Measurements from ENCODE around the gene MELTF.

The MELTF gene

GRCh38 chr3:197024881-197025735 is 4.5 kb downstream of the MELTF start:
- H3K27me3 ChIP-seq, result peaks cover 78% of the 10 kb centered on the region
- TF ChIP-seq CTCF (IDR thresholded peaks at IDR 0.05), result no peak
- H3K27ac ChIP-seq, result no peak overlapping the region
- peaks cover 9 to 22% of the 10 kb centered on the region in 2 experiments for H3K4me1 ChIP-seq (ENCODE audit: control insufficient read depth in 1 of 2, insufficient read depth in 1 of 2, low read depth in 1 of 2, low read length in 1 of 2)
- no peaks in the 10 kb centered on the region for H3K36me3 ChIP-seq
- no peaks in the 10 kb centered on the region for H3K9me3 ChIP-seq
- H3K4me3 ChIP-seq (ENCODE audit: low read depth in 1 of 2, low read length in 1 of 2), result no peak overlapping the region

GRCh38 chr3:197023998-197024651 is 5.5 kb downstream of the MELTF start:
- Histone ChIP-seq H3K27me3 (peaks cover 68% of the 10 kb centered on the region), H3K4me3 (ENCODE audit: low read depth in 1 of 2, low read length in 1 of 2) (no peak overlapping the region), H3K27ac (no peak overlapping the region), H3K4me1 (ENCODE audit: control insufficient read depth in 1 of 2, insufficient read depth in 1 of 2, low read depth in 1 of 2, low read length in 1 of 2) (peaks cover 5 to 13% of the 10 kb centered on the region in 2 experiments), H3K9me3 (no peaks in the 10 kb centered on the region), H3K36me3 (no peaks in the 10 kb centered on the region)
- TF ChIP-seq CTCF (IDR thresholded peaks at IDR 0.05), result no peak

DNA sequence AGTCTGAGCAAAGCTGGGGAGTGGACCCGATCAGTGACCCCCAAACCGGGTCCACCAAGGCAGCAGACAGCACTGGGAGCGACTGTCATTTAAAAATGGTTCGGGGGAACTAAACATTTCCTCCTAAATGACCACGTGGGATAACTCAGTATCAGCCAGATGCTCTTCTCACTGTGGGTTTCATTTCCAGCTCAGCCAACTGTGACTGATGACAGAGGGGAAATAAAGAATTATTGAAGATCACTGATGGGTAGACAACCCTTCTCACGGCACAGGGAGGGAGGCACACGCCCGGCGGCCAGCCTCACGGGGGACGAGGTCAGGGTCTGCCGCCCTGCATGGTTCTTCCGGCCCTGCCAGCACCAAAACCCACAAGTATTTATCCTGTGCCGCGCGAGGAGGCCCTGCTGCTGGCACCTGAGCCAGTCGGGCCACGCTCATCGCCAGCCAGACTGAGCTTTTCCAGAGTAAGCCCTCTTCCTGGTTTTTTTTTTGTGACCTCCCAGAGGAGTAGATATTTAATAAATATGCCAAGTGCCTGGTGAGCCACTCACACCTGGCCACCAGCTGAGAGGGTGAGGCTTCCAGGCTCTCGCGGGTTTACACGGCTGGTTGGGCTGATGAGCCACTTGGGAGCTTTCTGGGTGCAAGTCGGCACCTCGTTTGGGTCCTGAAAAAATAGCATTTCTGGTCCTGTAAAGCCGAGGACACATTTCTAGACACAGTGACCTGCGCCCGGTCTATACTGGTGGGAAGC is 6.2 kb downstream of the MELTF start:
- Histone ChIP-seq H3K27ac (no peak overlapping the region), H3K27me3 (peaks cover 61% of the 10 kb centered on the region), H3K4me3 (ENCODE audit: low read depth in 1 of 2, low read length in 1 of 2) (no peak overlapping the region), H3K4me1 (ENCODE audit: control insufficient read depth in 1 of 2, insufficient read depth in 1 of 2, low read depth in 1 of 2, low read length in 1 of 2) (peaks cover 0 to 6% of the 10 kb centered on the region in 2 experiments), H3K9me3 (no peaks in the 10 kb centered on the region), H3K36me3 (no peaks in the 10 kb centered on the region)
- no peak for TF ChIP-seq CTCF (IDR thresholded peaks at IDR 0.05)

DNA sequence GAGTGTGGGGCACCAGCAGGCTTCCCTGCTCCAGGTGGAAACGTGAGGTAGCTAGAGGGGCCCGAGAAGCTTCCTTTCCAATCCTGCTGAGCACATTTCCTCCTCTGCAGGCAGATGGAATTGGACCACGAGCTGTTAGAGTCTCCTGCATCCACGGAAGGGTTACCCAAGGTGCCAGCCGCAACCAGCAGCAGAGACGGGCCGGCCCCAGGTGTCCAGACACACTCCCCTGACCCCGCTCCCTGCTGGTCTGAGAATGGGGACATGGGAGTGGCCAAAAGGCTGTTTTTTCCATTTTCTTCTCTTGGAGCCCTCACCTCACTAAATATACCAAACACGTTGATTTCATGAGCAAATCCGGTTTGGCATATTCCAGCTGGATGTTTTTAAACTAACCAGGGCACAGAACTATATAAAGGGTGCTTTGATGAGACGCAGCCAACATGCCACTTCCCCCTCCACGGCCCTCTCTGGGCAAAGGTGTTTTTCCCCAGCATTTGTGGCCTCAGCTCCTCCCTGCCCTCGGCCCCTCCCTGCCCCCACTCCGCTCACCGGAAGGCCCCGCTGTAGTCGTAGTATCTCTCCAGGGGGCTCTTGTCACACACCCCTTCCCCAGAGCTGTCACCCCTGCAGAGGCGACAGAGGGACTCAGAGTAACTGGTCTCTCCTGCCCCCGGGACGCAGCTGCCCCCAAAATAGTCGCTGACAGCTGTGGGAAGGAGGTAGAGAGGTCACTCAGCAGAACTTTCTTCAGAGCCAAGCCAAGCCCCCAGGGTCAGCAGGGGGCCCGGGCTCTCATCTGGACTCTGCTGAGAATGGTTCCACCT is 7.0 kb downstream of the MELTF start:
- peaks cover 53% of the 10 kb centered on the region for H3K27me3 ChIP-seq
- no peak for TF ChIP-seq CTCF (IDR thresholded peaks at IDR 0.05)
- peaks cover 0 to 6% of the 10 kb centered on the region in 2 experiments for H3K4me1 ChIP-seq (ENCODE audit: control insufficient read depth in 1 of 2, insufficient read depth in 1 of 2, low read depth in 1 of 2, low read length in 1 of 2)

More for the DNA sequence above, 7.0 kb downstream of the MELTF start:
- Histone ChIP-seq H3K27ac (no peak overlapping the region), H3K36me3 (no peaks in the 10 kb centered on the region), H3K9me3 (no peaks in the 10 kb centered on the region), H3K4me3 (ENCODE audit: low read depth in 1 of 2, low read length in 1 of 2) (no peak overlapping the region)

Measured in neutrophil (primary cell).